ENCODE data around the gene SMYD3.

- no peak for TF ChIP-seq CTCF (IDR thresholded peaks at IDR 0.05)
- no peak for TF ChIP-seq POLR2A (IDR thresholded peaks at IDR 0.05)
- TF ChIP-seq EP300 (IDR thresholded peaks at IDR 0.05) = no peak
These were observed 631.4 kb downstream of the SMYD3 start for GRCh38 chr1:245875581-245876261.
